NCI-H2196 treated with DMSO at 0.1 percent for 48 hours (cell line): Measurements from ENCODE around the gene KMT2E.

Experiments
- DNase-seq: peaks from one replicate; lab custom pipeline; 2025; ENCODE audit not compliant: unreplicated experiment; lab: John Stamatoyannopoulos, UW

KMT2E gene

DNA sequence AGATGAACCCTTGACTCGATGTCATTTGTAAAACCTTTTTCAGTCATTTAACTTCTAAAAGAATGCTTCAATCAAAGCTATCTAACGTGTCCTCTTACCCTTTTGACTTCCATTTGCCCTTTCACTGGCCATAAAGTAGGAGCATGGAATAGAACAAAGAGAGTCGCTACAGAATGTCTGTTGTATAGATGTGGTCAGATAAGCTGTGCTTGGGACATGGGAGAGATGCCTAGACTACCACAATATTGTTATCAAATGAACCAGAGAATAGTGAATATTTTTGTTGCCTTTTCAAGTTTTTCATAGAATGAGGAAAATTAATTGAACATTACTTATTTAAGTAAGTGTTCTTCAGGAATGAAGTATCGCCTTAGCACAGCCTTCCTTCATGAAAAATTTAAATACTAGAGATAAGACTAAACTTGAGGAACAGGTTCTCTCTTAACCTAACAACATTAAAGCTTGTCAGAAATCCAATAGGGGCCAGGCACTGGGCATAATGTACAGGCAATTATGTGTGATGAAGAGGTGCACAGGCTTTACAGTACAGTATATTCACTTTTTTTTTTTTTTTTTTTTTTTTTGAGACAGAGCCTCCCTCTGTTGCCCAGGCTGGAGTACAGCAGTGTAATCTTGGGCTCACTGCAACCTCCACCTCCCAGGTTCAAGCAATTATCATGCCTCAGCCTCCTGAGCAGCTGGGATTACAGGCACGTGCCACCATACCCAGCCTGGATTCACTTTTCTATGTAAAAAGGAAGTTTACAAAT lies 7.5 kb upstream of the KMT2E start:
- DNase-seq = no peak

GRCh38 chr7:105007298-105007697 lies 6.7 kb upstream of the KMT2E start:
- DNase-seq = no peak

DNA sequence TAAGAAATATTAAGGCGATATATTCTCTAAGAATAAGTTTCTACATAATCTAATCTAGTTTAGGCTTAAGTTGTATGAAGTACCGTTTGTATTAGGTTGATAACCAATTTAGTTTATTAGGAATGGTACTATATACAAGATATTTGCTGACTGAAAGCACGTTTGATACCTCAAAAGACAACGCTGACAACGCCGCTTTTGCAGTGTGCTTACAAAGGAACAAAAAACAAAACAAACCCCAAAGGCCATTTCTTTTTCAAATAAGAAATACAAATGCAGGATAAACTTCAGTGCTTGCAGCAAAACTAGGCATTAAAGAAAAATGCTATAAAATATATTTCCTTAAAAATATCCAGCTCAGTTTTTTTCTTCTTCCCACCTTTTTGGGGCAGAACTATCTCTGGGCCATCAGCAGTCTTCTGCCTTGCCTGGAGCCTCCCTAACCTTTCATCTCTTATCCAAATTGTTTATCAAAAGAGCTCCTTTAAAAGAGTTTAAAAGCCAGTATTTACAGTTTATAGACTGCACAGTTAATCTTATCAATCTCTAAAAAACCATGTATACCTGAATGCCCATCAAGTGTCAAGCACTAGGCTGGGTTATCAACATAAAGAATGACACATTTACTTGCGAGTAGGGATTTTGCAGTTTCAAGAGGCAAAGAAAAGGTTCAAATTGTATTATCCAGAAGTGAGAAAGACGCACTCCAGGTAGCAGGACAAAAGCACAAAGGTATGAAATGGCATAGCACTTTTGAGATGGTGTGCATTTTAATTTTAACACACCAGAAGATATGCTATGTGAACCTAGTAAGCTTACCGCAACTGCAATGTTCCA lies 4.1 kb upstream of the KMT2E start:
- DNase-seq = no peak

DNA sequence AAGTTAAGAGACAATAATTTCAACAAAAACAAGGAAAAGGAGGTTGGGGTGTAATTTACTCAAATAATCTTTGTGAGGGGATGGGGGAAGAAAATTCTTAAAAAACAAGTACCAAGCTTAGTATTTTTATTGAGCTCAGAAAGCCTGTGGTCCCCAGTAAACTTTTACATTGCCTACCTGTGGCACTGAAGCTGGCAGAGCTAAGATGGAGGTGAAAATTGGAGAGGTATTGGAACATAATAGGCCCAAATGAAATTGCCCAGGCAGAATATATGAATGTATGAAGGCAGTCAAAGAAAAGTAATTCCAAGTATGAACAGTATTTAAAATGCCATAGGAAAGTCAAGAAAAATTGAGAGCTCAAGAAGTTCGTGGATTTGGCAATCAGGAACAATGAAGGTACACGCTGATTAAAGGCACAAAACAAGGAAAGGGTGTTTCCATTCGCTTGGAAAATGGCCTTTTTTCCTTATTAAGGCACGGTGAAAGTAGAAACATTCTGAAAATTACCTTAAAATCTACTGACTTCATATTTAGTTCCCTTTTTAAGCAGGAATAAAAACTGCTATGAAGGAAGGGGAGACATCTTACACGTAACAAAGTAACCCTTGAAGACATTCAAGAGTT lies 3.4 kb upstream of the KMT2E start:
- no peak for DNase-seq

GRCh38 chr7:105011141-105011830 lies 2.7 kb upstream of the KMT2E start:
- DNase-seq = no peak

DNA sequence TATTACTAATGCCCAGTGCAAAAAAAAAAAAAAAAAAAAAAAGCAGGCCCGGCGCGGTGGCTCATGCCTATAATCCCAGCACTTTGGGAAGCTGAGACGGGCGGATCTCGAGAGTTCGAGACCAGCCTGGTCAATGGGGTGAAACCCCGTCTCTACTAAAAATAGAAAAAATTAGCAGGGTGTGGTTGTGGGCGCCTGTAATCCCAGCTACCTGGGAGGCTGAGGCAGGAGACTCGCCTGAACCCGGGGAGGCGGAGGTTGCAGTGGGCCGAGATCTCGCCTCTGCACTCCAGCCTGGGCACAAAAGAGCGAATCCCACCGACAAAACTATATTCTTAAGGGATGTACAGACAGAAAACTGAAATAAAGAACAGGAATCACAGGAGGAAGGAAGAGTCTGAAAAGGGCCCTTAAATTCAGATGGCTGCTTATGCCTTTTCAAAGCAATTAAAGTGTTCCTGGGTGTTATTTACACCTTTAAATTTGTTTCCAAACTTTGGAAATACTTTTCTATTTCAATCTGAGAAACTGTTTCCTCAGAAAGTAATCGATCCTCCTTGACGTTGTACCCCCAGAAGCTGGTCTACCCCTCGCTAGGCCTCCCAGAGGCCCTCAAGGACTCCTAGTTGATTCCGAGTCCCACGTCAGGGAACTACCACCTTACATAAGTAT lies 2.0 kb upstream of the KMT2E start:
- no peak for DNase-seq

GRCh38 chr7:105012503-105013220 lies 1.3 kb upstream of the KMT2E start:
- peak; percentile 96 for DNase-seq

DNA sequence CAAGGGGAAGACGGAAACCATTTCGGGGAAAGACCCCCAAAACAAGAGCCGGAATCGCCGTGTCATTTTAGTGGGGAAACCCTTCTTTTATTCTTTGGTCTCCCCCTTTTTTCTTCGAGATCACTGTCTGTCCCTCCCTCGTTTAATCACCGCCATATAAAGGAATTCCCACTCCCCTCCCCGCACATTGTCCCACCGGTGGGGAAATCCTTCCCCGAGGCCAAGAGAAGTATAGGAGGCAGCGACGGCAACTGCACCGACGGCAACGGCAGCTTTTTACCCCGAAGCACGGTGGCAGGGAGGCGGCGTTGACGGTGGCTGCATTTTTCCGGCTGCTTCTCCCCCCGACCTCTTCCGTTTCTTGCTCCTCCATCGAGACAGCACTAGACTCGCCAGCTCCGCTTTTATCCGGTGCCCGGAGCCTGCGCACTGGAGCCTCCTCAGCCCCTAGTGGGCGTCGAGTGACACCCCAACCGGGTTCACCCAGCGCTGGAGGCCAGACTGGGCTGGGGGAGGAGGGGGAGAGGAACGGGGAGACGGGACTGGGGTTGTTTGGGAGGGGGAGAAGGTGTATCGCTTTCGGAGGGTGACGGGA lies 687 bp upstream of the KMT2E start:
- peak; percentile 70 for DNase-seq

- no peak for DNase-seq
Observed at GRCh38 chr7:105014693-105015389, 836 bp downstream of the KMT2E start.

DNA sequence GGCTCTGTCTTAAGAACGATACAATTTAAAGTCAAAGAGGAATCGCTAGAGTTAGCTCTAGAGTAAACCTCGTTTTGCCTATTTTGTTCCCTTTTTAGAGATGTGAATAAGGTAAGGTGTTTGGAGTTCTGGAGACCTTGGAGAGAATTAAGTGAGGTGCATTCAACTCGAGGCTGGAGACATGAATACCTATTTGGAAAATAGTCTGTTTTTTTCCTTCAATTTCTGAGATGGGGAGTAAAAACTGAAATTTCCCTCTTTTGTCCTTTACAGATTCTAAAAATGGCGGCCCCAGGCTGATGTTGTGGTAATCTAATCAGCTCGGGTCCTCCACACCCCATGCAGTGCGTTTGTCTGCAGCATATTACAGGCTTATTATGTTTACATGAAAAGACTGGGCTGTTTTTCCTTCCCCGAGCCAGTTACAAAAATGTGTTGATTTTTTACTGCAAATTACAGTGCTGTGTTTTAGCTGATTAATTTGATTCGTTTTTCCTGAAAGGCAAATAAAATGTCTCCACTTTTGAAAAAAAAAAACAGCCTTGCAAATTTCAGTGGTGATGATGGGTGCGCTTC lies 1.5 kb downstream of the KMT2E start:
- DNase-seq = no peak

DNA sequence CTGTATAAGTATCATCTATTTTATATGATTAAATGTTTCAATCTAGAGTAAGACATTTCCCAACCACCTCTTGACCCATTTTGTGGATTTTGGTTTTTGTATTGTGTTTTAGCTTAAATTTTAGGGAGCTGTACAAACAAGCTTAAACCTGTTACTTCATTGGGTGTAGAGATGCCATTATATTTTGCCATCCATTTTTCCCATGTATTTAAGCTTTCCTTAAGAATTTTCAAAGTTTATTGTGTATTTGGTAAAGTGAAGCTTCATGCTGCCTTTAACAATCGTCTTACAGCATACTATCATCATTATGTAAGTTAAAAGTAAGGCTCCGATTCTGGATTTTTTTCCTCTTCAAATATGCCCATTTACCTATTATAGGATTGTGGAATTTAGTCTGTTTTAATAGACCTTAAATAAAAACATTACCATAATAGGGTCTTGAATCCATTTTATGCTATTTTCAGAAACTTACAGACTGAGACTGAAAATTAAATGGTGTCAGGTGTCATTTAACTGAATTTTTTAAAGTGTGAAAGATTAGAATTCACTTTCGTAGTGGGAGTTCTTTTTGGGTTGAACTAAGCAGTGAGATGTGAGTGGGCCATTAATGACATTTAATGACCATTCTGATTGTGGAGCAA lies 2.2 kb downstream of the KMT2E start:
- no peak for DNase-seq

GRCh38 chr7:105016709-105017656 lies 3.0 kb downstream of the KMT2E start:
- no peak for DNase-seq

DNA sequence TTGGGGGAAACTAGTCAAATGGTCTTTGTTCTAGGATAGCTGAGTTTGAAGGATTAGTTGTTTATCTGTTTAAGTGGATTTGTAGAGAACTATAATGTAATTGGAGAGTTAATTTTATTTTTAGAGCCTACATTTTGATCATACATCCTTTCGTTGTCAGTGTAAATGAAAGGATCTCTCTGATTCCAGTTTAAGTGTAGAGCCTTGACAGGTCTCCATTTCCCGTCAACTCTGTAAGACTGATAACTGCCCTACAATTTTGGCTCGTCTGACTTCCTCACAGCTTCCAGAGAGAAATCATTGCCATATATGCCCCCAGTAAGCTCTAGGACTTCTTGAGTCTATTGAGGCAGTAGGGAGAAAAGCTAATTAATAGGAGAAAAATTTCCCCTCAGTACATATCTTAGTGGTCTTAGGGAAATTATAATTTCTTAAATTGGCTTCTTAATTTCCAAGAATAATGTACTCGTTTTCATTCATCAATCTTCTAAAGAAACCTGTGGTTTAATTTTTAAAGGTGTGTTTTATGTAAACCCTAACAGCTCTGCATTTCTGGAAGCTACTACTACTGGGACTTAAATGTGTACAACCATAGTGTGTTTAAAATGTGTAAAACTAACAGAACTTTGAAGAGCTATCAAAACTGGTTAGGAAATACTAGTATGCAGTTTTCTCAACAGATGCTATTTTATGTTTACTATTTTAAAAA lies 3.8 kb downstream of the KMT2E start:
- DNase-seq = no peak

GRCh38 chr7:105019269-105019668 lies 5.3 kb downstream of the KMT2E start:
- no peak for DNase-seq

DNA sequence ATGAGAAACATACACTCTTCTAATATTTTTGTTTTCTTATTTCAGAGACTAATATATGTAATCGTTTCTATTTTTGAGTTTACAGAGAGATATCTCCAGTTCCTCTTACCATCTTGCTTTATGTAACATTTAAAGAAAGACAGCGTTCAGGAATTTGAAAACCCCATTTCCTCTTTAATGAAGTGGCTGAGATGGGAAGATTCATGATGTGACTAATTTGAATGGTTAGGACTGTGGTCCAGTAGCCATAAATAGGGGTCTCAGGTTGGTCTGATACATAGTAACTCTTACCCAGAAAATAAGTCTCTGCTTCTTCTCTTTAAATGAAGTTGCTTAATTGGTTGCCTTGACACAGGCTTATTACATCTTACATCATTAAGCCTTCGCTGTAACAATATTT lies 6.9 kb downstream of the KMT2E start:
- no peak for DNase-seq

- no peak for DNase-seq
Observed at GRCh38 chr7:105021352-105021751, 7.3 kb downstream of the KMT2E start.

DNA sequence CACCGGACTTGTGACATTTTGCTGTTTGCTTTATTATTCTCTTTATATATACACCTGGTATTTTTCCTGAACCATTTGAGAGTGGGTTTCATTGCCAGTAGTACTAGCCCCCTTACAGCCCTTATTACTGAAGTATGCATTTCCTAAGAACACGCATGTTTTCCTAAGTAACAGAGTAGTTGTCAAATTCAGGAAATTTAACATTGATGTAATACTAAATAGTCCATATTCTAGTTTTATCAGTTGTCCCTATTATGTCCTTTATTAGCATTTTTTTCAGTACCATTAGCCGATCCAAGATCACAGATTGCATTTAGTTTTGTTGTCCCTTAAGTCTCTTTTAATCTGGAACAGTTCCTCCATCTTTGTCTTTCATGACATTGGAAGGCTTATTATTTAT lies 8.0 kb downstream of the KMT2E start:
- no peak for DNase-seq
